Cardiac muscle cell (in vitro differentiated cells and primary cell): ENCODE data around the gene ARL13B. TPM values are rescaled to one million over a fixed set of nuclear protein-coding genes. Genes with fewer than 3 reads are reported as not detected.

Experiments used
- DNase-seq, 2 donors: peaks; one replicate each; pipeline versions ENCODE4 v3.0.0 to v3.0.0-alpha.2; 2010 to 2017; ENCODE audit warnings: low read depth in 1 of 2, low spot score in 1 of 2
- H3K27ac ChIP-seq: fragments of 200-600 bp; sonication (generic); 2 replicates; pipeline ENCODE4 v1.5.1; 2016
- H3K27me3 ChIP-seq: fragments of 200-600 bp; sonication (generic); 2 replicates; pipeline ENCODE4 v1.6.0; 2016; ENCODE audit warnings: control low read depth
- H3K36me3 ChIP-seq: fragments of 200-600 bp; sonication (generic); 2 replicates; pipeline ENCODE4 v1.5.1; 2016; ENCODE audit warnings: control low read depth
- H3K4me1 ChIP-seq: fragments of 200-600 bp; sonication (generic); 2 replicates; pipeline ENCODE4 v1.8.1; 2017; ENCODE audit warnings: low read depth, mild to moderate bottlenecking, mixed run types
- H3K4me3 ChIP-seq: fragments of 200-600 bp; sonication (generic); 2 replicates; pipeline ENCODE4 v1.5.1; 2016; ENCODE audit warnings: mild to moderate bottlenecking
- H3K9me3 ChIP-seq: fragments of 200-600 bp; sonication (generic); 2 replicates; pipeline ENCODE4 v1.5.1; 2017; ENCODE audit warnings: low read depth, mild to moderate bottlenecking, control low read depth
- CTCF ChIP-seq: IDR thresholded peaks from 2 replicates; pipeline ENCODE4 v1.5.1; 2012; ENCODE audit warnings: low read depth, mild to moderate bottlenecking, low read length
- polyA plus RNA-seq: library from polyadenylated mRNA; unstranded; fragments of >200 nt; fragmentation: Nextera tagmentation; extraction: Ambion mirVana; gene quantifications from 2 replicates; pipeline ENCODE4 v1.2.1, GENCODE V29; 2016
- total RNA-seq: library from RNA; depleted of rRNA; stranded (reverse); fragments of >200 nt; gene quantifications from 2 replicates; pipeline ENCODE4 v1.2.3, GENCODE V29; 2016

Gene ARL13B
- total and polyA plus RNA-seq, 2 experiments from 2014 or later, result 6.8 to 8.5 TPM

- Histone ChIP-seq H3K9me3 (no peaks in the 10 kb centered on the region), H3K27me3 (no peaks in the 10 kb centered on the region), H3K36me3 (peaks cover 7% of the 10 kb centered on the region), H3K4me1 (no peaks in the 10 kb centered on the region), H3K4me3 (no peak overlapping the region), H3K27ac (no peak overlapping the region)
- no peak for DNase-seq
- no peak for TF ChIP-seq CTCF
These were observed 69.3 kb downstream of the ARL13B start for GRCh38 chr3:94049267-94049666.

GRCh38 chr3:94050546-94050945 lies 70.6 kb downstream of the ARL13B start:
- DNase-seq, result no peak
- Histone ChIP-seq H3K4me3 (no peak overlapping the region), H3K27ac (no peak overlapping the region), H3K9me3 (no peaks in the 10 kb centered on the region), H3K27me3 (no peaks in the 10 kb centered on the region), H3K4me1 (no peaks in the 10 kb centered on the region), H3K36me3 (peaks cover 7% of the 10 kb centered on the region)
- TF ChIP-seq CTCF, result no peak

GRCh38 chr3:94061297-94061696 lies 81.3 kb downstream of the ARL13B start:
- Histone ChIP-seq H3K9me3 (no peaks in the 10 kb centered on the region), H3K27me3 (no peaks in the 10 kb centered on the region), H3K36me3 (no peaks in the 10 kb centered on the region), H3K27ac (no peak overlapping the region), H3K4me1 (peaks cover 12% of the 10 kb centered on the region), H3K4me3 (no peak overlapping the region)
- no peak for DNase-seq
- no peak for TF ChIP-seq CTCF

- Histone ChIP-seq H3K27ac (peak within 1 kb of the TSS; percentile 94), H3K36me3 (no peaks in the 10 kb centered on the region), H3K9me3 (no peaks in the 10 kb centered on the region), H3K27me3 (no peaks in the 10 kb centered on the region), H3K4me3 (peak within 1 kb of the TSS; percentile 88), H3K4me1 (peaks cover 12% of the 10 kb centered on the region)
- no peak for TF ChIP-seq CTCF
- DNase-seq, result peak; percentile 98 to 99
These were observed 82.8 kb downstream of the ARL13B start, which contains the start of the genes DHFR2 and NSUN3 for GRCh38 chr3:94062513-94063404. DHFR2 (minus strand) TSS chr3:94062916; CDS start chr3:94061511, 1,405 bp downstream. NSUN3 (plus strand) TSS chr3:94063061; CDS start chr3:94063127, 66 bp downstream.

- H3K27ac ChIP-seq, result peak overlapping the region; percentile 94
- no peaks in the 10 kb centered on the region for H3K36me3 ChIP-seq
- H3K4me1 ChIP-seq, result peaks cover 12% of the 10 kb centered on the region
- H3K4me3 ChIP-seq, result peak overlapping the region; percentile 88
- no peaks in the 10 kb centered on the region for H3K27me3 ChIP-seq
- H3K9me3 ChIP-seq, result no peaks in the 10 kb centered on the region
- no peak for TF ChIP-seq CTCF
- no peak for DNase-seq
These were observed 83.7 kb downstream of the ARL13B start for GRCh38 chr3:94063496-94064119.
